ENCODE results near the gene PIR. TPM values are rescaled to one million over a fixed set of nuclear protein-coding genes. Genes with fewer than 3 reads are reported as not detected.

PIR gene
- total and polyA plus RNA-seq, 4 donors = 8.3 to 29.1 (median 13.4) TPM

GRCh38 chrX:15464704-15465103 is 28.4 kb downstream of the PIR start:
- H3K9ac ChIP-seq (ENCODE audit: insufficient read depth in 1 of 2, low read length in 2 of 2) = no peak overlapping the region
- H3K4me3 ChIP-seq = no peak overlapping the region
- peaks cover 0 to 2% (median 0%) of the 10 kb centered on the region in 4 donors for H3K36me3 ChIP-seq (ENCODE audit: control insufficient read depth in 4 of 4, insufficient read depth in 4 of 4, low read length in 4 of 4)
- H3K9me3 ChIP-seq (ENCODE audit: control insufficient read depth in 4 of 4, insufficient read depth in 3 of 4, low read length in 3 of 4) = peaks cover 0 to 5% (median 0%) of the 10 kb centered on the region in 4 donors
- no peak for ATAC-seq (ENCODE audit: insufficient read depth, low FRiP score)
- H3K4me1 ChIP-seq (ENCODE audit: control insufficient read depth in 5 of 5, insufficient read depth in 5 of 5, low read length in 5 of 5) = no peaks in the 10 kb centered on the region
- TF ChIP-seq CTCF (IDR thresholded peaks at IDR 0.05; ENCODE audit: control extremely low read depth, extremely low read depth) = no peak
- DNase-seq = no peak
- no peak overlapping the region for H3K27ac ChIP-seq (ENCODE audit: low read depth in 1 of 2, low read length in 1 of 2)
- peaks cover 0 to 26% (median 18%) of the 10 kb centered on the region in 3 donors for H3K27me3 ChIP-seq (ENCODE audit: control insufficient read depth in 3 of 3, insufficient read depth in 3 of 3, low read length in 2 of 3)

- no peak for TF ChIP-seq CTCF (IDR thresholded peaks at IDR 0.05; ENCODE audit: control extremely low read depth, extremely low read depth)
Measured at GRCh38 chrX:15451913-15452312, 41.2 kb downstream of the PIR start.

GRCh38 chrX:15448010-15448639 is 45.0 kb downstream of the PIR start:
- H3K27me3 ChIP-seq (ENCODE audit: control insufficient read depth in 3 of 3, insufficient read depth in 3 of 3, low read length in 2 of 3) = peaks cover 0 to 58% (median 35%) of the 10 kb centered on the region in 3 donors
- H3K36me3 ChIP-seq (ENCODE audit: control insufficient read depth in 4 of 4, insufficient read depth in 4 of 4, low read length in 4 of 4) = peaks cover 0 to 2% (median 0%) of the 10 kb centered on the region in 4 donors
- H3K27ac ChIP-seq (ENCODE audit: low read depth in 1 of 2, low read length in 1 of 2) = no peak overlapping the region
- DNase-seq (peak; percentile 28 to 59 (median 46)), ATAC-seq (ENCODE audit: insufficient read depth, low FRiP score) (no peak)
- no peak overlapping the region for H3K9ac ChIP-seq (ENCODE audit: insufficient read depth in 1 of 2, low read length in 2 of 2)
- H3K9me3 ChIP-seq (ENCODE audit: control insufficient read depth in 4 of 4, insufficient read depth in 3 of 4, low read length in 3 of 4) = no peaks in the 10 kb centered on the region
- TF ChIP-seq CTCF (IDR thresholded peaks at IDR 0.05; ENCODE audit: control extremely low read depth, extremely low read depth) = no peak
- WGBS, 2 donors = 51 to 71% methylated on average over 5 of the region's 5 CpGs
- H3K4me3 ChIP-seq = no peak overlapping the region
- H3K4me1 ChIP-seq (ENCODE audit: control insufficient read depth in 5 of 5, insufficient read depth in 5 of 5, low read length in 5 of 5) = peaks cover 0 to 10% (median 2%) of the 10 kb centered on the region in 5 donors

More at GRCh38 chrX:15451913-15452312, 41.2 kb downstream of the PIR start:
- no peak for DNase-seq
- H3K9ac ChIP-seq (ENCODE audit: insufficient read depth in 1 of 2, low read length in 2 of 2) = no peak overlapping the region
- H3K27ac ChIP-seq (ENCODE audit: low read depth in 1 of 2, low read length in 1 of 2) = no peak overlapping the region
- H3K36me3 ChIP-seq (ENCODE audit: control insufficient read depth in 4 of 4, insufficient read depth in 4 of 4, low read length in 4 of 4) = no peaks in the 10 kb centered on the region
- 70 to 86% methylated on average over 1 of the region's 1 CpG for WGBS, 2 donors
- no peaks in the 10 kb centered on the region for H3K9me3 ChIP-seq (ENCODE audit: control insufficient read depth in 4 of 4, insufficient read depth in 3 of 4, low read length in 3 of 4)
- H3K4me1 ChIP-seq (ENCODE audit: control insufficient read depth in 5 of 5, insufficient read depth in 5 of 5, low read length in 5 of 5) = peaks cover 0 to 10% (median 2%) of the 10 kb centered on the region in 5 donors
- peaks cover 0 to 59% (median 30%) of the 10 kb centered on the region in 3 donors for H3K27me3 ChIP-seq (ENCODE audit: control insufficient read depth in 3 of 3, insufficient read depth in 3 of 3, low read length in 2 of 3)
- no peak for ATAC-seq (ENCODE audit: insufficient read depth, low FRiP score)
- no peak overlapping the region for H3K4me3 ChIP-seq

All from lung (tissue), 12 donors.